Subcutaneous adipose tissue (tissue), 4 donors: ENCODE data around the gene PACS1. TPM values are rescaled to one million over a fixed set of nuclear protein-coding genes. Genes with fewer than 3 reads are reported as not detected.

ENCODE experiments used
- CTCF ChIP-seq: fragments of 450-650 bp; IDR thresholded peaks from one replicate; pipeline ENCODE4 v1.5.1; 2016; ENCODE audit warnings: low read depth, mild to moderate bottlenecking, control low read depth, antibody characterized with exemption, moderate library complexity
- total RNA-seq, 4 donors: library from RNA; depleted of rRNA; stranded (reverse); fragments of >200 nt; gene quantifications; one replicate each; pipeline ENCODE4 v1.1.0, GENCODE V29; 2016

The PACS1 gene
- total RNA-seq, 4 donors from 2014 or later: 38.3 to 75.7 (median 41.0) TPM

- TF ChIP-seq CTCF: no peak
Measured at GRCh38 chr11:66187453-66187852, 117.4 kb downstream of the PACS1 start.

- TF ChIP-seq CTCF: no peak
Measured at GRCh38 chr11:66188580-66188979, 118.5 kb downstream of the PACS1 start.

DNA sequence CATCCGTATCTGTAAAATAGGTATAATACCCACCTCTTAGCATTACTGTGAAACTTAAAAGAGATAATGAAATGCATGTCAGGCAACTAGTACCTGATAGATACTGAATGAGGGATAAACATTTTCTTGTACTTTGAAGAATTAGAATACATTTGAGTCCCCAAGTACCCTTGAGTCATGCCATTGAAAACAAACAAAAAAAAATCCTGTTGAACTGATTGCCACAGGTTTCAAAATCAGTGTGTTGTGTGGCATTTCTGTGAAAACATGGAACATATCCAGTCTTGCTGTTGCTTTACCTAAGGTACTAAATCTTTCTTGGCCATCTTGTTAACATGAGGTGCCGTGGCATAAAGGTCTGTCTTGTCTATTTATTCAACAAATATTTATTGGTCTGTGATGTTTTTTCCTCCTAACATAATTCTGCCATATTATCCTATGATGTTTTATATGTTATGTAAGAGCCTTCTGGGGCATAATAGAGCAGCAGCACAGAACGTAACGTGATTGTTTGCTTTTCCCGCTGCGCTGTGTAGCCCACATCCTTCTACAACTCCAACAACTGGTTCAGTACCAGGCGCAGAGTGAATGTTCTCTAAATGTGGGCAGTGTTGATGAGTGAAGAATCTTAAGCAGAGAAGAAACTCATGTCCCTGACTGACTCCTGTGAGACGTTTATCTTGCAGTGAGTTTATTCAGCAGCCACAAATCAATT lies 119.1 kb downstream of the PACS1 start:
- no peak for TF ChIP-seq CTCF

DNA sequence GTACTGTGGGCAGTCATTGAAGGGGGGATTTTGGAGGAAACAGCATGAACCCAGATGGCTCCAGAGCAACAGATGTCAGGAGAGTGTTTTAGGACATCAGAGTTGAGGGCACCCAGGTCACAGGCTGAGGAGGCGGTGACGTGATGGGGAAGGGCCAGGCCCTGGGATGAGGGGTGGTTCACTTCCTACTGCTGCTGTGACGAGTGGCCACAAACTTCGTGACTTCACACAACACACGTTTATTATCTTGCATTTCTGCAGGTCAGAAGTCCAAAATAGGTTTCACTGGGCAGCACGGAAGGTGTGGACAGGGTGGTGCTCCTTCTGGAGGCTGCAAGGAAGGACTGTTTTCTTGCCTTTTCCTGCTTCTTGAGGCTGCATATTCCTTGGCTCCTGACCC lies 120.7 kb downstream of the PACS1 start:
- TF ChIP-seq CTCF: no peak

DNA sequence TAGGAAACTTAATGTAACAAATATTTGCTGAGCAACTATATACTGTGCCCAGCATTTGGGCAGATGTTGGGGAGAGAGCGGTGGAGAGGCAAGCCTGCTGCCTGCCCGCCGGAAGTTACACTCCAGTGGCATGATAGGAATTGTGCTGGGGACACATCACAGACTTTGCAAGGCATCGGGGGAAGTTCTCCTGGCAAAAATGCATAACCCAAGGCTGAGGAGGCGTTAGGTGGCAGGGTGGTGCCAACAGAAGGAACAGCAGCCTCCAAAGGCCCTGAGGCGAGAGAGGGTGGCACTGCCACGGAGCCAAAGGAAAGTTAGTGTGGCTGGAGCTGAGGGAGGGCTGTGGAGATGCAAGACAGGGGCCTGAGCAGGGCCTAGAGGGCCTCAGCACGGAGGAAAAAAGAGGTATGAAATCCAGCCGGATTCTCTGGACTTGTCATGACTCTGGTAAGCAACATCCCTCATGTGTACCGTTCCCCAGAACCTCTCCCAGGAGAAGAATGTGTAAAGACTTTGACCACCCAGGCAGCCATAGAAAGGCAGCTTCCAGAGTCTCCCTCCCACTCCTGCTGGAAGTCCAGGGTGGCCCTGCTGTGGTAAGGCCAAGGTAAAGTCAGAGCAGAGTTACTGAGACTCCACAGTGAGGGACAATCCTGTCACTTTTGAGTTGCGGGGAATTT lies 122.2 kb downstream of the PACS1 start:
- no peak for TF ChIP-seq CTCF

- TF ChIP-seq CTCF: no peak
Measured at GRCh38 chr11:66194391-66194790, 124.3 kb downstream of the PACS1 start.

DNA sequence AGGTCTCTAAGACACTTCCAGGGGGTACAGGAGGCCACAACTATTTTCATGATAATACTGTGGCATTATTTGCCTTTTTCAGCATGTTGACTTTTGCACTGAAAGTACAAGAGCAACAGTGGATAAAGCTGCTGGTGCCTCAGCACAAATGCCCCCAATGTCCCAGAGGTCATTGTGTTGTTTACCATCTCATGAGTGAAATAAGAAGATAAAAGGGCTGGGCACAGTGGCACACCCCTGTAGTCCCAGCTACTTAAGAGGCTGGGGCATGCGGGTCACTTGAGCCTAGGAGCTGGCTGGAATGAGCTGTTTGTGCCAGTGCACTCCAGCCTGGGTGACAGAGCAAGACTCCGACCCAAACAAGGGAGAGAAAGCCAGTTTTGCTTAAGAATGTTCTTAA lies 125.8 kb downstream of the PACS1 start:
- TF ChIP-seq CTCF: no peak
